GM19328 (cell line): ENCODE measurements around the gene RHAG.
"Not testable (repeated sequence)": the region's sequence is repeated elsewhere in the genome, so short reads cannot be mapped to it uniquely, and the experiment has no call there.

Experiments used
- ATAC-seq: cut with Tn5 transposase; IDR thresholded peaks from one replicate; pipeline ENCODE4 v1.9.1; 2021; ENCODE audit warnings: mild to moderate bottlenecking, moderate library complexity; ENCODE audit not compliant: unreplicated experiment

RHAG gene

GRCh38 chr6:49636713-49637349 lies at the start of gene RHAG:
Gene RHAG, minus strand, starts transcription at chr6:49636839. Its CDS starts 27 bp downstream, at chr6:49636812.
- ATAC-seq = no peak

GRCh38 chr6:49676671-49677281 lies 40.1 kb upstream of the RHAG start:
- no peak for ATAC-seq

- ATAC-seq = no peak
These were observed 39.2 kb upstream of the RHAG start for GRCh38 chr6:49675816-49676215.

- no peak for ATAC-seq
These were observed 31.5 kb upstream of the RHAG start for GRCh38 chr6:49668083-49668511.

- no peak for ATAC-seq
These were observed 30.5 kb upstream of the RHAG start for GRCh38 chr6:49666930-49667757.

GRCh38 chr6:49666480-49666879 lies 29.8 kb upstream of the RHAG start:
- no peak for ATAC-seq

GRCh38 chr6:49664817-49665216 lies 28.2 kb upstream of the RHAG start:
- no peak for ATAC-seq

- not testable (repeated sequence) for ATAC-seq
These were observed 27.4 kb upstream of the RHAG start for GRCh38 chr6:49664054-49664453.

GRCh38 chr6:49662892-49663261 lies 26.2 kb upstream of the RHAG start:
- ATAC-seq = no peak

- ATAC-seq = no peak
These were observed 25.7 kb upstream of the RHAG start for GRCh38 chr6:49662231-49662891.

- ATAC-seq = no peak
These were observed 17.3 kb upstream of the RHAG start for GRCh38 chr6:49653942-49654341.

GRCh38 chr6:49653438-49653837 lies 16.8 kb upstream of the RHAG start:
- ATAC-seq = no peak

GRCh38 chr6:49651239-49651638 lies 14.6 kb upstream of the RHAG start:
- ATAC-seq = no peak

- no peak for ATAC-seq
These were observed 13.3 kb upstream of the RHAG start for GRCh38 chr6:49649988-49650387.

GRCh38 chr6:49648036-49648435 lies 11.4 kb upstream of the RHAG start:
- ATAC-seq = no peak

GRCh38 chr6:49647476-49647875 lies 10.8 kb upstream of the RHAG start:
- no peak for ATAC-seq

- ATAC-seq = no peak
These were observed 10.3 kb upstream of the RHAG start for GRCh38 chr6:49646942-49647341.

- no peak for ATAC-seq
These were observed 9.6 kb upstream of the RHAG start for GRCh38 chr6:49646130-49646824.

- ATAC-seq = no peak
These were observed 8.5 kb upstream of the RHAG start for GRCh38 chr6:49645139-49645538.

GRCh38 chr6:49639177-49639817 lies 2.7 kb upstream of the RHAG start:
- no peak for ATAC-seq
